NCI-H1092 treated with DMSO at 0.1 percent for 48 hours (cell line): ENCODE measurements around the gene UTRN.

ENCODE experiments used
- DNase-seq: peaks from one replicate; lab custom pipeline; 2025; lab: John Stamatoyannopoulos, UW

Gene UTRN

GRCh38 chr6:144283646-144284477, 1.3 kb upstream of the UTRN start:
- no peak for DNase-seq

DNA sequence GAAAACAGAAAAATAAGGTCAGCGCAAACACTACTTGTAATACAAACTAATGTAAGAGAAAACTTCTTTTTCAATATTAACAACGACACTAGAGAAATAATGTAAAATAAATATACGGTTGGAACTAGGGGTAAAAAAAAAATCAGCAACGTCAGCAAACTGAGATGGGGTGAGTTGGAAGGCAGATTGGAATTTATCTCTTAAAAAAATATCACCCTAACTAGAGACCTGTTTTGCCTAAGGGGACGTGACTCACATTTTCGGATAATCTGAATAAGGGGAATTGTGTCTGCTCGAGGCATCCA, 705 bp upstream of the UTRN start:
- DNase-seq = no peak

DNA sequence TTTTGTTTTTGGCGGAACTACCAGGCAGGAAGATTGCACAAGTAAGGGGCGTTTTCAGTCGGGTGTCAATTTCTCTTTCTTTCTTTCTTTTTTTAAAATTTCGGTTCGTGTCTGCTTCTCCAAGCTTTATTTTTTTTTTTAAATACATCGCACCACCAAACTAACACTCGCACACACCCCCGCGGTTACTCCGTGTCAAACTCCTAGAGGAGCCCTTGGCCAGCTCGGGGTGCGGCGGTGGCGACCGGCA, 338 bp downstream of the UTRN start:
- no peak for DNase-seq

DNA sequence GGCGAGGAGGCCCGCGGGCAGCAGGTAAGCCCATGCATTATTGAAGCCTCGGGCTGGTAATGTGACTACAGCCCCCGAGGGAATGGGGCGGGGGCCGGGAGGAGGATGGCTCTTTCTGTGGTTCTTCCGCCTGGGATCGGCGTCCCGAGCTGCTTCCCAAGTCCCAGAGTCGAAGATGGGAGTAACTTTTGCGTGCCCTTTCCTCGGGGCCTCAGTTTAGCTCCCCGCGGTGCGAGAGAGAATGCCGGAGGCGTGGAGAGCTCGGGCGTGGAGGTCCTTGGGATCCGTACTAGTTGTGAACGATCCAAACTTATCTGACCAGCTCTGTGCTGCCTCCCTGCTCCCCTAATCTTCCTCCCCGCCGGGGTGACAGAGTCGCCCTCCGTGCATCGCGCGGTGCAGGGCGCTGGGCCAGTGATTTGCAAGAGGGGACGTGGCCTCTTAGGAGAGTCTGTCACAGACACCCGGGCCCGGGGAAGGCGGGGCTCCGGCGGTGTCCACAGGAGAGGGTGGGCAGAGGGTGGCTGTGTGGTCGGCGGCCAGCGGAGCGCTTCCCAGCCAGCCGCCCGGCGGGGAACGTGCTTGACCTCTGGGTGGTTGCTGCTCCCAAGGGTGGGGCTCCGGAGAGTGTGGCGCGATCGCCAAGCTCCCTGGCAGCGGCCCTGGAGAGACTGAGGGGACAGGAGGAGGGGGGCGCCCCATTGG, 815 bp downstream of the UTRN start:
- DNase-seq = no peak

DNA sequence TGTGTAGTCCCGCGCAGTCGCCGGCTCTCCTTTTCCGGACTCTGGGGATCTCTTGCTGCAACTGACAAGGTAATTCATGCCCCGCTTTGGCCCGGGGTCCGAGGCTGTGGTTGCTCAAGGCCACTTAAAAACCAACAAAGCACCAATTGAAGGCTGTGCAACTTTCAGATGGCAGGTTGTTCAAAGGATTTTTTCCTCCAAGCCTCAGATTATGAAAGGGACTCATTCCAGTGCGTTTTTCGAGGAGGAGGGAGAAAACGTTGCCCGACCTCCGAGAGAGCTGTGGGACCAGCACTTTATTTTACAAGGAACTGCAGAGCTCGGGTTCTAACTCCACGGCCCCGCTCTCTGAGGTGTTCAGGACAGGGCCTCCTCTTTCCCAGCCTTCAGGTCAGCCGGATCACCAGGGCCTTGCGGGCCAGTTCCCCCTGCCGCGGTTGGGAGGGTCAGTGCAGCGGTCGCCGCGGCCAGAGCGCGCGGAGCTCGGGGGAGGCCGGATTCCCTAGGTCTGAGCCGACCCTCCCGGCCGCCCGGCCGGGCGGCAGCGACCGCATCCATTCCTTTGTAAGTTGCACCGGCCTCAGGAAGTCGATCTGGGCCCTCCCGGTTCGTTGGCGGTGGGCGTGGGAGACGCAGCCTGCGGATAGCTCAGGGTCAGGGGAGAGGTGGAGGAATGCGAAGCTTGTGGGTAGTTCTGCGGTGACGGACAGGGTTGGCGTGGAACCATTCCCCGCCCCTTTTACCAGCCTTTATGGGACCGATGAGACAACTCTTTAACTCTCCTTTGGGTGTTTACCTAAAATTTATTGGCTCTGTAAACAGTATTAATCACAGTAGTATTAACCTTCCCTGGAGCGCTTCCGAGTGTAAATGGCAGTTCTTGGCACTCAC, 1.6 kb downstream of the UTRN start:
- DNase-seq = no peak

GRCh38 chr6:144289006-144289405, 3.9 kb downstream of the UTRN start:
- no peak for DNase-seq

GRCh38 chr6:144292372-144292771, 7.2 kb downstream of the UTRN start:
- no peak for DNase-seq

- DNase-seq = no peak
These were observed 8.9 kb downstream of the UTRN start for GRCh38 chr6:144294016-144294415.

DNA sequence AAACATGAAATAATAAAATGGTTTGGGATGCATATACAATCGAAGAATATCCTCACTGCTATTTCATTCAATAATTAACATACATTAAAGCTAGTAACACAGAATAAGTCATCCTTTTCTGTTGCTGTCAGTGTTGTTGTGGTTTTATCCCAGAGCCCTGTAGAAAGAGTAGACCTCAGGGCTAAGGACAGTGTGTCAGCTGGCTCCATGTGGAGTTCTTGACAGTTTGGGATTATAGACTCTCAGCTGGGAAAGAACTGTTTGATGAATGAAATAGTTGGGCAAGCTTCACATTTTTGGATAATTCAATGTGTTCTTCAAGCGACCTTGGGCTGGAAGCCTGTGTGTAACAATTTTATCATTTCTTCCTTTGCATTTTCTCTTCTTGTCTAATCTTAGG, 10.1 kb downstream of the UTRN start:
- no peak for DNase-seq

- no peak for DNase-seq
These were observed 11.0 kb downstream of the UTRN start for GRCh38 chr6:144295981-144296767.

GRCh38 chr6:144296973-144297372, 11.8 kb downstream of the UTRN start:
- DNase-seq = no peak

- DNase-seq = no peak
These were observed 12.5 kb downstream of the UTRN start for GRCh38 chr6:144297511-144298100.

DNA sequence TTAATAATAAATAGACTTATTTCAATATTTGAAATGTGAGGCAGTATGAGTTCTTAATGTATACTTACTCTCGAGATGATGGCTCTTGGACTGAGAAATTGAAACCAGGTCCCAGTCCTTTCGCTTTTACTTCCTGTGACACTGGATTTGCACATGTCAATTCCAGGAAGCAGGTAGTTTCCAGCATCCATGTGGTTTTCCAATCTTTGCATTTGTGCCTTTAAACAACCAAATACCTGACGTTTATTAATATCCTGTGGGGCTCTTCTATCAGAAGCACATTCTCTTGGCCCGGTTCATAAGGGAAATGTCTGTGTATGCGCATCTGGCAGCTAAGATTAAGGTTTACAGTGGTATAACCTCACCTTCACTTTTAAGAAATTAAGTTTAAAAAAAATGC, 13.1 kb downstream of the UTRN start:
- DNase-seq = no peak

DNA sequence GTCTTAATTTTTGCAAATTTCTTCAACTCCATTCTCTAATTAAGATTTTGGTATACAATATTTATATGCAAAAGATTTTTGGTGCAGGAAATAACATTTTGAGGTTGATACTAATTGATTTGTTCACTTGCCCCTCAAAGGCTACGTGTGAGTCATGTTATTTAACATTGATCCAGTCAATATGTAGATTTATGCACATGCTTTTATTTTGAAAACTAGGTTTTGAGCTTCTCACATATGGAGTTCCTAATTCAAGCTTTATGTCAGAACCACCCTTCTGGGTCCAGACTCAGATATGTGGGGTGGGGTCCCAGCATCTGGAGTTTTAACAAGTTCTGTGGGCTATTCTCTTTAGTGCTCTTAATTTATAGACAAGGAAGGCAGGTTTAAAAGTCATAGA, 13.8 kb downstream of the UTRN start:
- no peak for DNase-seq

GRCh38 chr6:144302701-144303372, 17.7 kb downstream of the UTRN start:
- no peak for DNase-seq

- no peak for DNase-seq
These were observed 19.2 kb downstream of the UTRN start for GRCh38 chr6:144304223-144304848.

DNA sequence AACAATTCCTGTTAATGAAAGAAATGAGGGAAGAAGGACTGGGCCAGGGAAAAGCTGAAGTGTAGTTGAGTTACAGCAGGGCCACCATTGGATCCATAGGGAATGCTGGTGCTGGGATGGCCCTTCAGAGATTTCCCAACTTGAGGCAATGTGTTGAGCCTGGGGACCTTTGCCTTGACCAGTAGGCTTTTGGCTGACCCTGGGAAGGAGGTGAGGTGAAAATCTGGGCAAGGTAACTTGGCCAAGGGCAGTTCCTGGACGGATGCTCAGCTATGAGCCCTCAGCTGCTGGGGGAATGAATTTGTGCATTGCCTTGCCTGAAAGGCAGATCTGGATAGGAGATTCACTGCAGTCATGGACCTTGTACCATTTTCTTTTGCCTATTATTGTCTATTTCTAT, 20.4 kb downstream of the UTRN start:
- DNase-seq = no peak

- DNase-seq = no peak
These were observed 20.9 kb downstream of the UTRN start for GRCh38 chr6:144305985-144306384.

DNA sequence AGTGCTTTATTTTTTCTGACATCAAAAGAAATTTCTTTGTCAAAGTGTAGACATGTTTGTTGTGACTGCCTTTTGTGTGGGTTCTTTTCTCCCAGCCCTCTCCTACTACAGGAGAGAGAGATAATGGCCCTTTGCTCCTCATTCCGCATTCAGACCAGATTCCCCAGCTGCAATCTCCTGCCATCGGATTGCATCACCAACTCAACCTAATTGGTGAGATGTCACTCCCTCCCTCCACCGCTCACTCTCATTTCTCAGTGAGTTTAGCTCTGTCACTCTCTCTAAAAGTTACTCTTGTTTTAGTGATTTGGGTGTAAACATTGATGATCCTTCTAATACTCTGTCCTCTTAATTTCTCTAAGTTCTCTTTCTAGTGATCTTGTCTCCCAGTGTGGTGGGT, 22.7 kb downstream of the UTRN start:
- no peak for DNase-seq

DNA sequence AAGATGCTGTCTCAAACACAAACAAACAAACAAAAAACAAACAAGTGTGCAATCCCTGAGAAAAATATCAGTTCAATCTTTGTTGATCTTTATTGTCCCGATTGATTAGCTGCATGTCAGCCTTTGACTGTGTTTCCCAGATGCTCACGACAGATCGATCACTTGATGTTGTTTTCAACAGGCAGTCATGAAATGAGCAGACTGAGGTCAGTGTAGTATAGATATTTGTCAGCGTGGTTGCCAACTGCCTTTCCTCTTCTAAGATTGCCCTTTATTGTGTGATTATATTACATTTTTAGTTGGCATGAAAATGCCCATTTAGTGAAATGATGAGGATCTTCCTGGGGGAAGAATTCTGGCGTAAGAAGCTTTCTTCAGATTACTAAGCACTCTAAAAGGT, 25.6 kb downstream of the UTRN start:
- DNase-seq = no peak

GRCh38 chr6:144311361-144311760, 26.2 kb downstream of the UTRN start:
- no peak for DNase-seq
